ENCODE results near the gene SERPINH1.

SERPINH1 gene

GRCh38 chr11:75591966-75592365, 29.9 kb downstream of the SERPINH1 start:
- CTCF ChIA-PET: no interaction called here
- no peak for TF ChIP-seq CTCF (IDR thresholded peaks at IDR 0.05; ENCODE audit: control extremely low read depth, extremely low read depth, low read depth, missing control alignments)
- POLR2A ChIA-PET: no interaction called here
- DNase-seq (ENCODE audit: extremely low spot score): no peak

GRCh38 chr11:75592715-75593114, 30.7 kb downstream of the SERPINH1 start:
- DNase-seq (ENCODE audit: extremely low spot score): no peak
- TF ChIP-seq CTCF (IDR thresholded peaks at IDR 0.05; ENCODE audit: control extremely low read depth, extremely low read depth, low read depth, missing control alignments): no peak
- POLR2A ChIA-PET: no interaction called here
- CTCF ChIA-PET: no interaction called here

- POLR2A ChIA-PET: no interaction called here
- no peak for TF ChIP-seq CTCF (IDR thresholded peaks at IDR 0.05; ENCODE audit: control extremely low read depth, extremely low read depth, low read depth, missing control alignments)
- CTCF ChIA-PET: no interaction called here
- DNase-seq (ENCODE audit: extremely low spot score): no peak
Observed at GRCh38 chr11:75593286-75593915, 31.3 kb downstream of the SERPINH1 start.

- no peak for TF ChIP-seq CTCF (IDR thresholded peaks at IDR 0.05; ENCODE audit: control extremely low read depth, extremely low read depth, low read depth, missing control alignments)
- POLR2A ChIA-PET: no interaction called here
- no peak for DNase-seq (ENCODE audit: extremely low spot score)
- CTCF ChIA-PET: no interaction called here
Observed at GRCh38 chr11:75594211-75594610, 32.2 kb downstream of the SERPINH1 start.

GRCh38 chr11:75595429-75595828, 33.4 kb downstream of the SERPINH1 start:
- DNase-seq (ENCODE audit: extremely low spot score): no peak
- POLR2A ChIA-PET: no interaction called here
- TF ChIP-seq CTCF (IDR thresholded peaks at IDR 0.05; ENCODE audit: control extremely low read depth, extremely low read depth, low read depth, missing control alignments): no peak
- CTCF ChIA-PET: interaction anchor here (1.0 to 1.2 kb wide), 2 partner anchors 9 to 16 kb away, joined by 3 to 4 read pairs; no protein-coding TSS in a partner anchor

GRCh38 chr11:75596914-75597313, 34.9 kb downstream of the SERPINH1 start:
- TF ChIP-seq CTCF (IDR thresholded peaks at IDR 0.05; ENCODE audit: control extremely low read depth, extremely low read depth, low read depth, missing control alignments): no peak
- CTCF ChIA-PET: interaction anchor here (0.7 to 1.5 kb wide), 3 partner anchors 15 to 722 kb away, joined by 3 to 5 read pairs (median 4); no protein-coding TSS in a partner anchor
- POLR2A ChIA-PET: no interaction called here
- no peak for DNase-seq (ENCODE audit: extremely low spot score)

All from GM10248 (cell line).